Measurements from ENCODE around the gene SPTLC3. TPM values are rescaled to one million over a fixed set of nuclear protein-coding genes. Genes with fewer than 3 reads are reported as not detected.

The SPTLC3 gene
- total RNA-seq, 1 experiment from 2014 or later: 10.7 TPM

DNA sequence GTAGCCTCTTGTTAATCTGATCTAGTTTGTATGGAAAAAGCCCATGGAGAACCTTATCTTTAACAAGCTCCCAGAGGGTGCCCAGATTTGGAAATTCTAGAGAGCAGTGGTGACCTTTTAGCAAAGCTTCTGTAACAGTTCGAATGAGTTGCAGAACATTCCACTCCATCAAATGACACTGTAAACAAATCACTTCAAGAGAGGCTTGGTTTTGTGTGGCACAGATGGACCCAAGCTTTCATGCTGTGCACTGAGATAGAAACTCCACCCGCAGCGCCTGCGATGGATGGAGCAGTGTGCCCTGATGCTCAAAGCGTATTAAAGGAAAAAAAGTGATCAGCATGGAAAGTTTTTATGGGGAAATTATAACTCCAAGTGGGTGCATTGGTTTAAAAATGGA is 157.2 kb downstream of the SPTLC3 start:
- no peaks in the 10 kb centered on the region for H3K27me3 ChIP-seq (ENCODE audit: insufficient read depth, low read depth)
- no peaks in the 10 kb centered on the region for H3K79me2 ChIP-seq (ENCODE audit: low read depth)
- H3F3A ChIP-seq (ENCODE audit: insufficient read depth, low read depth): no peaks in the 10 kb centered on the region
- ChIA-PET POLR2A (ENCODE audit: unreplicated experiment) (no interaction called here), CTCF (no interaction called here)
- BruUV-seq (replicated peaks): no TSS peak
- TF ChIP-seq, protein P1, sequence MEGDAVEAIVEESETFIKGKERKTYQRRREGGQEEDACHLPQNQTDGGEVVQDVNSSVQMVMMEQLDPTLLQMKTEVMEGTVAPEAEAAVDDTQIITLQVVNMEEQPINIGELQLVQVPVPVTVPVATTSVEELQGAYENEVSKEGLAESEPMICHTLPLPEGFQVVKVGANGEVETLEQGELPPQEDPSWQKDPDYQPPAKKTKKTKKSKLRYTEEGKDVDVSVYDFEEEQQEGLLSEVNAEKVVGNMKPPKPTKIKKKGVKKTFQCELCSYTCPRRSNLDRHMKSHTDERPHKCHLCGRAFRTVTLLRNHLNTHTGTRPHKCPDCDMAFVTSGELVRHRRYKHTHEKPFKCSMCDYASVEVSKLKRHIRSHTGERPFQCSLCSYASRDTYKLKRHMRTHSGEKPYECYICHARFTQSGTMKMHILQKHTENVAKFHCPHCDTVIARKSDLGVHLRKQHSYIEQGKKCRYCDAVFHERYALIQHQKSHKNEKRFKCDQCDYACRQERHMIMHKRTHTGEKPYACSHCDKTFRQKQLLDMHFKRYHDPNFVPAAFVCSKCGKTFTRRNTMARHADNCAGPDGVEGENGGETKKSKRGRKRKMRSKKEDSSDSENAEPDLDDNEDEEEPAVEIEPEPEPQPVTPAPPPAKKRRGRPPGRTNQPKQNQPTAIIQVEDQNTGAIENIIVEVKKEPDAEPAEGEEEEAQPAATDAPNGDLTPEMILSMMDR (conservative IDR thresholded peaks at IDR 0.05): no peak
- no peak for TF ChIP-seq EZH2 (IDR thresholded peaks at IDR 0.05; ENCODE audit: low read depth)
- no peak overlapping the region for H2AFZ ChIP-seq
- H3K9me3 ChIP-seq (ENCODE audit: insufficient read depth, low read depth): no peaks in the 10 kb centered on the region
- H3K9me2 ChIP-seq (ENCODE audit: insufficient read depth): no peaks in the 10 kb centered on the region
- H3K4me2 ChIP-seq: no peak overlapping the region
- DNase-seq: no peak
- no peak overlapping the region for H3K27ac ChIP-seq
- H4K20me1 ChIP-seq (ENCODE audit: insufficient read depth): no peaks in the 10 kb centered on the region
- intact Hi-C loops (cut with micrococcal nuclease; ENCODE audit: unreplicated experiment): no loop called here
- no peaks in the 10 kb centered on the region for H3K36me3 ChIP-seq (ENCODE audit: low read depth)
- H3K4me3 ChIP-seq: no peak overlapping the region
- no peaks in the 10 kb centered on the region for H3K4me1 ChIP-seq (replicated peaks; ENCODE audit: insufficient read depth)

DNA sequence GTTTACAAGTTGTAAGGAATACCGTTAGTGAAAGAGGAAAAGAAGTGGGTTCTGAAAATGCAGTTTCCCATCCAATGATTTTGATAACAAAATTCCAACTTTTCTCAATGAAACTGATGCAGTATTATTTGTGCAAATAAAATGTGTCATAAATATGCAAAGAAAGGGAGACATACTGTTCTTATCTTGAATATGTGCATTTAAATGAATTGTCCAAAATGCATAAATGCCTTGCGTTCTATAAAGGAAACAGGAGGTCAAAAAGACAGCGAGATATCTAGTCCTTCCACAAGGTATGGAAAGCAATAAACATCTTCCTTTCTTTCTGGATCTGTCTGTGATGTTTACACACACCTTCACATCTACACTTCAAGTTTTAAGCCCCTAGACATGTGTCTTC is 157.7 kb downstream of the SPTLC3 start:
- Histone ChIP-seq H3K4me1 (replicated peaks; ENCODE audit: insufficient read depth) (no peaks in the 10 kb centered on the region), H3K27ac (no peak overlapping the region), H3K79me2 (ENCODE audit: low read depth) (no peaks in the 10 kb centered on the region), H4K20me1 (ENCODE audit: insufficient read depth) (no peaks in the 10 kb centered on the region), H2AFZ (no peak overlapping the region), H3K4me3 (no peak overlapping the region), H3K36me3 (ENCODE audit: low read depth) (no peaks in the 10 kb centered on the region), H3K9me3 (ENCODE audit: insufficient read depth, low read depth) (no peaks in the 10 kb centered on the region), H3K4me2 (no peak overlapping the region), H3K27me3 (ENCODE audit: insufficient read depth, low read depth) (no peaks in the 10 kb centered on the region), H3K9me2 (ENCODE audit: insufficient read depth) (no peaks in the 10 kb centered on the region), H3F3A (ENCODE audit: insufficient read depth, low read depth) (no peaks in the 10 kb centered on the region)
- intact Hi-C loops (cut with micrococcal nuclease; ENCODE audit: unreplicated experiment): no loop called here
- TF ChIP-seq, protein P1 (conservative IDR thresholded peaks at IDR 0.05): no peak
- no peak for TF ChIP-seq EZH2 (IDR thresholded peaks at IDR 0.05; ENCODE audit: low read depth)
- no TSS peak for BruUV-seq (replicated peaks)
- POLR2A ChIA-PET (ENCODE audit: unreplicated experiment): no interaction called here
- no peak for DNase-seq
- CTCF ChIA-PET: no interaction called here

DNA sequence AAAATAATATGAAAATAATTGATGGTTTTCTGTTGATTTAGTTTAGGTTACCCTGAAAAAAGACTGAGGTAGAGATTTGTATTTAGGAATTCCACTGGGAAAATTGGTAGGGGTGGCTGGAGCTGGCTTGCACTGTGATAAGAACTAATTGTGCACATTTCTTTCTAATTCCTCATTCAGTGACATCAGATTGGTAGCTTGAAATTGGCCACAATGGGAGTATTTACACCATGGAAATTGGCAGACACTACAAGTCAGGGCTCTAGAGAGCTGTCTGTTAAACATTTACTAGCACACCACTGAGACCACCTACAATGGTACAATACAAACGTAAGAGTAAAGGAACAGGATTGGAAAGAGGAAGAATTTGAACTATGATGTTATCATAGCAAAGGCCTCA is 160.3 kb downstream of the SPTLC3 start:
- CTCF ChIA-PET: no interaction called here

More for the DNA sequence above, 160.3 kb downstream of the SPTLC3 start:
- Histone ChIP-seq H3K4me3 (no peak overlapping the region), H4K20me1 (ENCODE audit: insufficient read depth) (no peaks in the 10 kb centered on the region), H3K79me2 (ENCODE audit: low read depth) (no peaks in the 10 kb centered on the region), H3F3A (ENCODE audit: insufficient read depth, low read depth) (no peaks in the 10 kb centered on the region; the same call in 1 of the 2 replicates), H3K9me3 (ENCODE audit: insufficient read depth, low read depth) (no peaks in the 10 kb centered on the region), H3K27me3 (ENCODE audit: insufficient read depth, low read depth) (no peaks in the 10 kb centered on the region), H3K9me2 (ENCODE audit: insufficient read depth) (no peaks in the 10 kb centered on the region), H3K36me3 (ENCODE audit: low read depth) (no peaks in the 10 kb centered on the region), H3K4me2 (no peak overlapping the region), H2AFZ (no peak overlapping the region), H3K4me1 (replicated peaks; ENCODE audit: insufficient read depth) (peaks cover 13% of the 10 kb centered on the region), H3K27ac (no peak overlapping the region)
- BruUV-seq (replicated peaks): no TSS peak
- no peak for DNase-seq
- TF ChIP-seq, protein P1 (conservative IDR thresholded peaks at IDR 0.05): no peak
- no peak for TF ChIP-seq EZH2 (IDR thresholded peaks at IDR 0.05; ENCODE audit: low read depth)
- POLR2A ChIA-PET (ENCODE audit: unreplicated experiment): no interaction called here
- intact Hi-C loops (cut with micrococcal nuclease; ENCODE audit: unreplicated experiment): no loop called here
